Fibroblast of villous mesenchyme (primary cell): ENCODE results near the gene SCRT2. TPM values are rescaled to one million over a fixed set of nuclear protein-coding genes. Genes with fewer than 3 reads are reported as not detected.

ENCODE experiments used
- DNase-seq: peaks from one replicate; pipeline ENCODE4 v3.0.0-alpha.2; 2010; ENCODE audit warnings: low read depth
- H3K4me3 ChIP-seq: 2 replicates; pipeline ENCODE4 v1.5.1; 2011; ENCODE audit warnings: low read depth, mild to moderate bottlenecking, low read length
- total RNA-seq: library from RNA; depleted of rRNA; stranded (reverse); fragments of >200 nt; gene quantifications from 2 replicates; pipeline ENCODE4 v1.2.3, GENCODE V29; 2012
- TF ChIP-seq, protein P1 (sequence below): IDR thresholded peaks from 2 replicates; pipeline ENCODE4 v1.5.1; 2012; ENCODE audit warnings: low read depth, mild to moderate bottlenecking, low read length; ENCODE audit not compliant: insufficient read depth

SCRT2 gene
- total RNA-seq, 1 donor: not detected

DNA sequence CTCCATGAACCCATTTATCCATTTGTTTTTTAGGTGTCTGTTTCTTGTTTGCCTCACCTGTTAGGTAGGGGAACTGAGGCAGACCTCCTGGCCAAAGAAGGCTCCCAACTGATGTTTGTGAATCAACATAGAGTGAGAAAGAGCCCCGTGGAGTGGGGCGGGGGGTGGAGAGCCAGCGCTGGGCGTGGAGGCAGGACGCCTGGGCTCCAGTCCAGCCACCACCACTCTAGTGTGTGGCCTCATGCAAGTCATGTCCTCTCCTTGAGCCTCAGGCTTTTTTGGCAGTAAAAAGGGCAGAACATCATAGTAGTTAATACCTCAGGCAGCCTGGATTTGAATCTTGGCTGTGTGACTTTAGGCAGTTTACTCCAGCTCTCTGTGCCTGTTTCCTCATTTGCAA lies 42.2 kb upstream of the SCRT2 start:
- TF ChIP-seq, protein P1, sequence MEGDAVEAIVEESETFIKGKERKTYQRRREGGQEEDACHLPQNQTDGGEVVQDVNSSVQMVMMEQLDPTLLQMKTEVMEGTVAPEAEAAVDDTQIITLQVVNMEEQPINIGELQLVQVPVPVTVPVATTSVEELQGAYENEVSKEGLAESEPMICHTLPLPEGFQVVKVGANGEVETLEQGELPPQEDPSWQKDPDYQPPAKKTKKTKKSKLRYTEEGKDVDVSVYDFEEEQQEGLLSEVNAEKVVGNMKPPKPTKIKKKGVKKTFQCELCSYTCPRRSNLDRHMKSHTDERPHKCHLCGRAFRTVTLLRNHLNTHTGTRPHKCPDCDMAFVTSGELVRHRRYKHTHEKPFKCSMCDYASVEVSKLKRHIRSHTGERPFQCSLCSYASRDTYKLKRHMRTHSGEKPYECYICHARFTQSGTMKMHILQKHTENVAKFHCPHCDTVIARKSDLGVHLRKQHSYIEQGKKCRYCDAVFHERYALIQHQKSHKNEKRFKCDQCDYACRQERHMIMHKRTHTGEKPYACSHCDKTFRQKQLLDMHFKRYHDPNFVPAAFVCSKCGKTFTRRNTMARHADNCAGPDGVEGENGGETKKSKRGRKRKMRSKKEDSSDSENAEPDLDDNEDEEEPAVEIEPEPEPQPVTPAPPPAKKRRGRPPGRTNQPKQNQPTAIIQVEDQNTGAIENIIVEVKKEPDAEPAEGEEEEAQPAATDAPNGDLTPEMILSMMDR: no peak
- H3K4me3 ChIP-seq: no peak overlapping the region
- no peak for DNase-seq

- no peak overlapping the region for H3K4me3 ChIP-seq
- no peak for DNase-seq
- TF ChIP-seq, protein P1: no peak
Measured at GRCh38 chr20:717271-717670, 41.7 kb upstream of the SCRT2 start.

DNA sequence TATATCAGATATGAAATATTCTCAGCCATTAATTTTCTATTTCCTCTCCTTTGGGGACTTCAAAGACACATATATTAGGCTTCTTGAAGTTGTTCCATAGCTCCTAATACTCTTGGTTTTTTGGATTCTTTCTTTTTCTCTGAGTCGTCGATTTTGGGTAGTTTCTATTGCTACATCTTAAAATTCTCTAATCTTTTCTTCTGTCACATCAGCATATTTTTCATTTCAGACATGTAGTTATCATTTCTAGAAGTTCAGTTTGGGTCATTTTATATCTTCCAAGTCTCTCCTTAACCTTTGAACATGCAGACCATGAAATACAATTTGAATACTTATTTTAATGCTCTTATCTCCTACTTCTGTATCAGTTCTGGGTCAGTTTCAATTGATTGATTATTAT lies 38.9 kb upstream of the SCRT2 start:
- no peak overlapping the region for H3K4me3 ChIP-seq
- TF ChIP-seq, protein P1: no peak
- DNase-seq: no peak

GRCh38 chr20:711576-711975 lies 36.0 kb upstream of the SCRT2 start:
- no peak for DNase-seq
- TF ChIP-seq, protein P1: no peak
- no peak overlapping the region for H3K4me3 ChIP-seq

GRCh38 chr20:710780-711450 lies 35.3 kb upstream of the SCRT2 start:
- TF ChIP-seq, protein P1: no peak
- H3K4me3 ChIP-seq: no peak overlapping the region
- no peak for DNase-seq

GRCh38 chr20:709991-710779 lies 34.6 kb upstream of the SCRT2 start:
- no peak for DNase-seq
- no peak overlapping the region for H3K4me3 ChIP-seq

More at GRCh38 chr20:709991-710779, 34.6 kb upstream of the SCRT2 start:
- TF ChIP-seq, protein P1: no peak
